NCI-H345 treated with DMSO at 0.1 percent for 48 hours (cell line): ENCODE results near the gene KATNAL2.
"Not testable (repeated sequence)": the region's sequence is repeated elsewhere in the genome, so short reads cannot be mapped to it uniquely, and the experiment has no call there.

Experiments used
- DNase-seq: peaks from one replicate; lab custom pipeline; 2025; ENCODE audit not compliant: unreplicated experiment; lab: John Stamatoyannopoulos, UW

KATNAL2 gene

DNA sequence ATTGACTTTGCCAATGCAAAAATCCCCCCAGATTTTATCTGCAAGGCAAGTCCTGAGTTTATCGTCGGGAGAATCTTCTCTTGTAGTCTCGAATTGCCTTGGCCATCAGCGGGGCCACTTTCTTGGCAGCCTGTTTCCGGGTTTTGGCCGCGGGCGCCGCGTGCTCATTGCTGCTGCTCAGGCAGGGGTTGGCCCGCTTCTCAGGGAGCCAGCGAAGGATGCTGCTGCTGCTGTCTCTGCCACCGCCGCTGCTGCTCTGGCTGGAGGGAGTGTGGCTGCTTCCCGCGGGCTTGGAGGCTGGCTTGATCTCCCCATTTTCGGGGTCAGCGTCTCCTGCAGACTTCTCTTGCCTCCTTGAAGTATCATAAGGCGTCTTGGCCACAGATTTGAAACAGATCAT lies 115.5 kb downstream of the KATNAL2 start:
- DNase-seq: no peak

DNA sequence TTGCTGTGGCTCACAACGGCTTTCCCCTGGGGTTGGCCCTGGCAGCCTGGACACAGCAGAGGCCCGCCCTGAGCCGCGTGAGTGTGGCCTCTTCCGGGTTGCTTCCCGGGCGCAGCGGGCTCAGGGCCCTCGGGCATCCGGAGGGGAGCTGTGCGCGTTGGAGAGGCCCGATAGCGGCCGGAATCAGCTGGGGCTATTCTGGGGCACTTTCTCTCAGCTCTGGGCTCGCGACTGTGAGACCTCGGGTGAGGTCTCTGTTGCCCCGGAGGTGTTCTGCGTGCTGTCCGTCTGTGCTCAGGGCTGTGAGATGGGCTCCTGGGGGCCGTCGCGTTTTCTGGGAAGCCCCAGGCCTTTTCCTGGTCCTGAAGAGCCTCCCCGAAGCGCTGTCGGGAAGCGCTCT lies 117.2 kb downstream of the KATNAL2 start:
- not testable (repeated sequence) for DNase-seq

DNA sequence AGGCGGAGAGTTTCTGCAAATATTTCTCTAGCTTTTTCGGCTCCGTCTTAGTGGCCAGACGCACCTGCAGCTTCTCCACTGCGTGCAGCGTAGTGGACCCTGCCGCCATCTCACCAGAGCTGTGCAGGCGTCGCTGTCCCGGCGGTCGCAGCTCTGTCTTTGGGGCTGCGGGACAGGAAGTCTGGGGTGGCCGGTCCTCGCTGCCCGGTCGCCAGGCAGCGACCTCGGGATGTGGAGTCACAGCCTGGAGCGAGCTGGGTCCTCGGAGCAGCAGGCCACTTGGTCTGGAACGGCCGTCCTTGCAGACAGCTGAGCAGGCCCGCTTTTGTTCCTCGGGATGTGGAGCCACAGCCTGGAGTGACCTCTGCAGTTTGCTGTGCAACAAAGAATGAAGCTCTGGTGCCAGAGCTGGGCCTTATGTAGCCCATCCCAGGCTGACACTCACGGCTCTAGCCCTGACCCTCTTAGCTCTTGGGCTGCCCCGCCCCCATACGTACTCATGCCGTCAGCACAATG lies 117.8 kb downstream of the KATNAL2 start, which contains the start of gene ELOA2:
ELOA2 (minus strand) TSS at position 466 of the 516 bp plus-strand sequence; CDS start at position 109, 357 bp downstream.
- DNase-seq: no peak

DNA sequence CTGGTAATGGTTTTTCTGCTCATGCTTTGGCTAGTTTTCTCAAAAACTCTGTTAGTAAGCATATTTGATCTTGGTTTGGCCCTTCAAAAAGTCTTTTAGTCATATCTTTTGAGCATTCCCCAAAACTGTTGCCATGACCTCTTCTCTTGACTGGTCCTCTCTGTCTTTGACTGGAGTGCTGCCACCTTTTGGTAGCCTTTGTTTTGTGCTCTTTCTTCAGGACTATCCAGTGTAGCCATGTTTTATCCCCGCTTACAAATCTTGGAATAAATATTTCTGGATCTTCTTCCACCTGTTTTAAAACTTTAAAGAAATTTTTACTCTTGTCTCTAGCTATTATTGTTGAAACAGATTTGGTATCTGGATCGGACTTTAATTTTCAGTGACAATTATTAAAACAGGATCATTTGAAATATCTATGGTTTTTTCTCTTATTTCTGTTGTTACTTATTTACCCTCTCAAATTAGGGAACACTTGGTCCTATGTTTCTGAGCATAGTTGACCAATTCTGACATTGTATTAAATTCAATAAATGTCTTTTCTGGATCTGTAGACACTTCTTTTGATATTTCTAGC lies 119.0 kb downstream of the KATNAL2 start:
- no peak for DNase-seq

DNA sequence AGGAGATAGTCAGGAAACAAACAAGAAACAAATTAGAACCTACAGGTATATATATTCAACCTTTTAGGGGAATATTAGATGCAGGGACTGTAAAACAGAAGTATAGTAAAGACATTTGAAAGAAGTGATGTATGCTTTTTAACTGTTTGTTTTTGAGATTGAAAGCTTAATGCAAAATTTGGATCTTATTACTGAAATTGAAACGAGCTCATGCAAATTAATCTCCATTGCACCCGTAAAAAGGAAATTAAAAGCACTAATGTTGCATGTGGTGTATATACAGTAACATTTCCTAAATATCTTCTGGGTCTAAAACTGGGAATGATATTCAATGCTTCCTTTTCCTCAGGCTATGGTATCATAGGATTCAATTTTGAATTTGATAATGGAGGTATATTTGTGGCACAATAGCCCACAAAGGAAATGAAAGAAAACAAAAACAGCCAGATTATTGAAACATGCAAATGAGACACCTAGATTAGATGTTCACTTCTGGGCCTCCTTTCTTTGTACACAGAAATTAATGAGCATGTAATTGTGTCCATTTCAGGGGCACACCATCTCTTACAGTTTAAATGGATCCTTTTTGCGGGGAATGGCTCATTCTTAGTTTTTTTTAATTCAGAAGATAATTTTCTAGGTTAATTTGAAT lies 119.7 kb downstream of the KATNAL2 start:
- no peak for DNase-seq

DNA sequence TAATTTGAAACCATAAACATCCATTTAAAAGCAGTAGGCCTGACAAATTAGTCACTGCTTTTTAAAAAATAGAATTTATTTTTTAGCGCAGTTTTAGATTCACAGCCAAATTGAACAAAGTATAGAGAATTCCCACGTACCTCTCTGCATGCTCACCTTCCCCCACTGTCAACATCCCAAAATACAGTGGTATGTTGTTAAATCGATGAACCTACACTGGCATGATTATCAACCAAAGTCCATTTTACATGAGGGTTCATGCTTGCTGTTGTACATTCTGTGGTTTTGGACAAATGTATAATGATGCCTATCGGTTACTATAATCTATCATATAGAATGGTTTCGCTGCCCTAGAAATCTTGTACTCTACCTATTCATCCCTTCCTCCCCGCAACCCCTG lies 123.6 kb downstream of the KATNAL2 start:
- no peak for DNase-seq

DNA sequence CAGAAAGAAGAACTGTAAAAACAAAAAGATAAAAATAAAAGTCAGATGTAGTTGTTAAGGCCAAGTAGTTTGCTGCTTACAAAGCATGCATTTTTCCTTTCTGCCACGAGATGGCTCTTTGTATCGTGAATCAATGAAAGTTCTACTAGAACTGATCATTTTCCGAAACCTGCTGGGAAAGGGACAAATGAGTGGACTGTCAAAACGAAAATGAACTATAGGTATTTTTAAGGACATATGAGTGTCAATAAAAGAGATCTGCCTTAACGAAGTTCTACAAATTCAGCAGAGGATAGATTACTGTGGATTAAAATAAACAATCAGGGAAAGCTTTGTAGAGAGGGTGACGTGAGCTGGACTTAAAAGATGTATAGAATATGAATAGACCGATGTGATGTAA lies 133.1 kb downstream of the KATNAL2 start:
- no peak for DNase-seq

DNA sequence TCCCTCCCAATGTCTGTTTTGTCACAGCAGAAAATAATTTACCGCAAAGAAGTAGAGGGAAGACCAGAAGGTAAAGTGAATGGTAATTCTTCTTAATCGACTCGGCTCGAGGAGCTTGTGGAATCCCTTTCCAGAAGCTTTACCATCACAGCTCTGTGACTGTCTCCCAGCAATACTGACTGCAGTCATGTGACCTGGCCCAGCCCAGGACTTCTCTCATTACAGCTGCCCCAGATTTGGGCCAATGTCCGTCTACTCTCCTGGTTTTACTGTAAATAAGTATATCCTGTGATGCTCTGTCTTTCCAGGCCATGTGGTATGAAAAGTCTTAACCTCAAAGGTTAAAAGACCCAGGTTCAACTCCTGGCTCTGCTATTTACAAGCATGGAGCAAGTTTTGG lies 137.0 kb downstream of the KATNAL2 start:
- no peak for DNase-seq

DNA sequence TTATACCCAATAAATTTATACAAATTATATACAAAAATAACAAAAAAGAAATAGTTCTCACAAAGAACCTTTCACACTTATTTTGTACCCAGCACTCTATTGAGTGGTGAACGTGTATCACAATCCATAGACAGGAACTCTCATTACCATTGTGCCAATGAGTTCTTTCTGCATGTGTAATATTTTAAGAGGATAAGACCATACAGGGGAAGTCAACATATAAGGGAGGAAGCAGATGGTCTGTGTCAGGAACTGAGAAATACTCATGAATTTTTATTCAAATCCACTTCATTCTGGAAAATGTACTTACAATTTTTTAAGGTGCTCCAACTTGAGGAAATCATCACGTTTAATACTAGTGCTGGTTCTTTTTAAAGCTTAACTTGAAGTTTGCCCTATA lies 145.1 kb downstream of the KATNAL2 start:
- DNase-seq: no peak

DNA sequence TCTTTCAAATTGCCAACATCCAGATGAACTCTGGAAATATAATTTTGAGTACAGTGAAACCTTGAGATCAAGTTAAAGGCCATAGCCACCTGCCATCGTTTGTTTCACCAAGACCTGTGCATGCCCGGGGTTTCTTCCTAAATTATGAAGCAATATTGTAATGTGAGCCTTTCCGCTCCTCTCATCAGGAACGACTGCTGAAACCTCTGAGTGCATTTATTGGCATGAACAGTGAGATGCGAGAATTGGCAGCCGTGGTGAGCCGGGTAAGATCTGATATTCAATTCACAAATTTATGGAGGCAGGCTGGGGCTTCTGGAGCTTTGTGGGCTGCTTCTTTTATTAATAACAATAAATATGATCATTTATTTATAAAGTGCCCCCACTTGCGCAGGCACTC lies 145.7 kb downstream of the KATNAL2 start:
- no peak for DNase-seq

DNA sequence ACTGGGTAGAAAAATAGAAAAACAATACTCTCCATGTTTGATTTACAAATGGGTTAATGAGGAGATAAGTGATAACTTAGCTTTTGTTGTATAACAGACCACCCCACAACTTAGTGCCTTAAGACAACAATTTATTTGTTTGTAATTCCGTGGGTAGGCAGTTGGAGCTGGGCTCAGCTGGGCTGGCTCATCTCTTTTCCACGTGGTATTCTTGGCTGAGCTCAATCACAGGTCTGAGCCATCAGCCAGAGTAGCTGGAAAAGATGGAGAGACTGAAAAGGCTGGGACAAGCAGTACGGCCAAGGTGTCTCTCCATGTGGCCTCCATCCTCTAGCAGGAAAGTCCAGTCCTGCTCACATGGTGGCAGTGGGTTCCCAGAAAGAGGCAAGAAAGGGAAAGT lies 150.2 kb downstream of the KATNAL2 start:
- DNase-seq: no peak

DNA sequence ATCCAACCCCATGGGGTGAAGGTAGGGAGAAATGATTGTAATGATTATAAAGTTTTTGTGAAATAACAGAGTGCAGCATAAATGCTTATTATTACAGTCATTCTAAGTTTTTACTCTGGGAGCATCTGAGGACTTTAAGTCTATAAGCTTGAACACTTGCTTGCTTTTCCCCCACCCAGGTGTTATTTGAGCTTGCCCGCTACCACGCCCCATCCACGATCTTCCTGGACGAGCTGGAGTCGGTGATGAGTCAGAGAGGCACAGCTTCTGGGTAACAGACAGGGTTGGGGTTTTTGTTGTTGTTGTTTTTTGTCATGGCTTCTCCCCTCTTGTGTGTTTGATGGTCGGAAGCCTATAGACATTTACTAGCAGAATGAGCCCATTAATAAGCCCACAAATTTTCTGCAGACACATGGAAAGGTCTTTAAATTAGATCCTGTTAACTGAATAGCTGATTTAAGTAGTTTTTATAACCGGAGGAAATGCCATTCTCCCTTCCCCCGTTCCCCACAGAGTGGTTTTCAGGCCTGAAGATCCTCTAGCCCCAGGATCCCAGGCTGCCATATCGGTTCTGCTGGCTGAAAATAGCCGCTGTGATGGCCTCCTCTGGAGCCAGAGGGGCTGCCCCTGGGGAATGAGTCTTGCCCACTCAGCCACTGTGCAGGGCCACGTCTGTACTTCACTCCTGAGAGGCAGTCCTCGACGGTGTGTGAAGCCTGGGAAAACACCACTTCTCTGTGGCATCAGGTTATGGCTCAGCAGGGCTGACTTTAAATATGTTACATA lies 157.9 kb downstream of the KATNAL2 start:
- DNase-seq: no peak

DNA sequence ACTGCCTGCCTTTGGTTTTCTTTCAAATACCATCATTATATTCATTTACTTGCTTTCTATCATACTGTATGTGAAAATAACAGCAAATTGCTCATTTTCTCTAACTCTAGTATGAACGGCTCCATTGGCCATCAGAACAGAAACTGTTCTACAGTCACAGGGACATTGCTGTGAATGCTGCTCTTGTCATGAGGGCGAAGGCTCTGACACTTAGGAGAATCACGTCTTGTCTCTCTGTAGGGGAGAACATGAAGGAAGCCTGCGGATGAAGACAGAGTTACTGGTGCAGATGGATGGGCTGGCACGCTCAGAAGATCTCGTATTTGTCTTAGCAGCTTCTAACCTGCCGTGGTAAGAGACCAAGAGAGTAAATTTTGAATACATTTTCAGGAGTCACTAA lies 159.7 kb downstream of the KATNAL2 start:
- no peak for DNase-seq

DNA sequence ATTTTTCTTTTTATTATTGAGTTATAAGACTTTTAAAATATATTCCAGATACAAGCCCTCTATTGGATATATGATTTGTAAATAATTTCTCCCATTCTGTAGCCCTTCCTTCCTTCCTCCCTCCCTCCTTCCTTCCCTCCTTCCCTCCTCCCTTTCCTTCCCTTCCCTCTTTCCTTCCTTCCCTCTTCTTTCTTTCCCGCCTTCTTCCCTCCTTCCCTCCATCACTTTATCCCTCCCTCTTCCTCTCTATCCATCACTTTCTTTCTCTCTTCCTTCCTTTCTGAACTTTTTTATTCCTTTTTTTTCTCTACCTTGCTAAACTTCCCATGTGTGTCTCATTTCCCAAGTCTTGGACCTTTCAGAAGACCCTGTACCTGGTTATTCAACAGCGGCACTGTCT lies 163.5 kb downstream of the KATNAL2 start:
- no peak for DNase-seq

DNA sequence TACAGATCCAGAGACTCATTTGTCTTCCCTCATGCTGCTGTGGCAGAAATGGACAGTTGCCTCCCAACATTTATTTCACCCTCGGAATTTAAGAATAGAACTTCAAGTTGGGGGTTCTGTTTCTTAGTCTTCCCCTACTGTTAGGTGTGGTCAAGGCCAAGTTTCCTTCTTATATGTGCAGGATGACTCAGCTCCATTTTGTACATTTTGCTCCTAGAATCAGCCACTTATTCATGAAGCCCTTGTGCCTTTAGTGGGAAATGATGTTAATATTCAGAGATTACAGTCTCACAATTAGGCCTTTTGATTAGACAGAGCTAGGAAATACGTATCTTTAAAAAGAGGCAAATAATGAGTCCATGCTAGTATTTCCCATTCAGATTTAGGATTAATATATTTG lies 164.2 kb downstream of the KATNAL2 start:
- no peak for DNase-seq

DNA sequence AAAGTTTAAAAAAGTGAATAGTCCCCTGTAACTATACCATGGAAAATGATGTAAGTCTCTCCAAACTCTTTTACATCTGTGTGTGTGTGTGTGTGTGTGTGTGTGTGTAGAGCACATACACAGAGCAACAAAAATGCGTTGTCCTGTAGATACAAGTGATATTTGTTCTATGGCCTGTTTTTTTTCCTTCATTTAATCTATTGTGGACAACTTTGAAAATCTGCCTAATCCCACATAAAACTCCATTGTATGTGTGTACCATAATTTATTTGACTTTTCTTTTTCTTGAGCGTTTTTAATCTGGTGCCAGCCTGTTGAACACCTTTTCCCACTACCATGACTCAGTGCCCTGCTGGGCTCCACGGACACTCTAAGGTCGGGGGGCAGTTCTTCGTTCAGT lies 170.3 kb downstream of the KATNAL2 start:
- no peak for DNase-seq

DNA sequence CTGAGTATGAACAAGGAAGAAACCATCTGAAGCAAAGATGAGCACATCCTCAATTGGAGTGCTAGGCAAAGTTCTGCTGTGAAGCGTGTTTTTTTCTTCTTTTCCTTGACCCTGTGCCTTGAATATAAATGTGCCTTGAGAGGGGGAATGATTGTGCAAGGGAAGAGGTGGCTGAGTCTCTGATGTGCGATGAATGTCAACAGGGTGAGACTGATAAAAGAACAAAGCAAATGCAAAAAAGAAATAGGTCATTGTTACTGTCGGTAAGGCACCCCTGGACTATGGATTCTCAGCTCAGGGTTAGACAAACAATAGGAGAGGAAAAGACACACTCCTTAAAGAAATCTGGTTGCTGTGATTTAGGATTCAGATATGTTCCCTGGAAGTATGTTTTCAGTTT lies 178.4 kb downstream of the KATNAL2 start:
- no peak for DNase-seq

DNA sequence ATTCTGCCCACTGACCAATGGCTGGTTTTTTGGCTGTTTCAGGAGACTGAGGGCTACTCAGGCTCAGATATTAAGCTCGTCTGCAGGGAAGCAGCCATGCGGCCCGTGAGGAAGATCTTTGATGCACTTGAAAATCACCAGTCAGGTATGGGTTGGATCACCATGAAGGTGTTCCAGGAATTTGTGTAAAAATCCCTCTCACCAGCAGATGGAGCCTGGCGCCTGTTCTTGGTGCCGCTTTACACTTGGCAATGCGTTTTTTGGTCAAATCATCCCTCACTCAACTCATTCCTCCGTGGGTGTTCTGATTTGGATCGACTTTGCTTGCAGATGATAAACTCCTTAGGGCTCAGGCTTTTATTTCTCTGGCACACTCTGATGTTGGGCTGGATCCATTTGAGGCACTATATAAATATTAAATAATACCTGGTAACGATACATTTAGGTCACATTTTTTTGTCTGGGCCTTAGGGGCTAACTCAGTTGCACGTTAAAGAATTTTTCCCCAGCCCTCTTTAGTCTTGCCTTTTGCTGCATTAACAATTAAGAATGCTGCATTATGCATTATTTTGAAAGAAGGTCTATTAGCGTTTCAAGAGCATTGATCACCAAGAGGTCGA lies 182.9 kb downstream of the KATNAL2 start:
- DNase-seq: peak; percentile 37

DNA sequence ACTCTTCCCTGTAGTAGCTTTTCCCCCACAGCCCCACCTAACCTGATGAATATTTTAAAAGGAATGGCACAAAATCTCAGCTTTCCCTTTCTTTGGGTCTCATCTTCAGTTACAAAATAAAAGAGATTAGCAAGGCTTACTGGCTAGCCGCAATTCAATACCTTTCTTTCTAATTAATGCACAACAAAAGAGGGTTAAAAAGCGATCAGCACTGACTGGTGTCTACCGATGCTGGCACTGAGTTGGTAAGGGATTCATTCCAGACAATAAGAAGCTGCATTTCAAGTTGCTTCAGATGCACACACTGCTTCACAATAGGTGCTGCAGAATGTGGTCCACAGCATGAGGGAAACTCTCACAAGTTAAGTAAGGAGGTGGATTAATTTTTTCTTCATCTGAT lies 191.0 kb downstream of the KATNAL2 start:
- no peak for DNase-seq

DNA sequence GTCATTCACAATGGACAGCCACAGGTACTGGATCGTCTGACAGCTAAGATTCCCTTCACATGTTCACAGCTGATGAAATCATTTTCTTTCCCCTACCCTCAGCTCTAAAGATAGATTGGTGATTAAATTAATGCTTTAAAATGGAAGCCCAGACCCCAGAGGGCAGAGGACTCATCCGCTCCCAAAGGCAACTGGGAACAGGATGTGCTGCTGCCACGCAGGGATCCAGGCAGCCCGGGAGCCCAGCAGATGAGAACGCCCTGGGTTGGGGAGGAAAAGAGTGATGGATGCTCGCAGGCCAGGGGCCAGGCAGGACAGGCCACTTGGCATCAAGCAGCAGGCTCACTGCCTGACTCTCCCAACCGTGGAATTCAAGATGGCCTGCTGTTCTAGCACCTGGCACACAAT lies 191.6 kb downstream of the KATNAL2 start:
- DNase-seq: no peak

DNA sequence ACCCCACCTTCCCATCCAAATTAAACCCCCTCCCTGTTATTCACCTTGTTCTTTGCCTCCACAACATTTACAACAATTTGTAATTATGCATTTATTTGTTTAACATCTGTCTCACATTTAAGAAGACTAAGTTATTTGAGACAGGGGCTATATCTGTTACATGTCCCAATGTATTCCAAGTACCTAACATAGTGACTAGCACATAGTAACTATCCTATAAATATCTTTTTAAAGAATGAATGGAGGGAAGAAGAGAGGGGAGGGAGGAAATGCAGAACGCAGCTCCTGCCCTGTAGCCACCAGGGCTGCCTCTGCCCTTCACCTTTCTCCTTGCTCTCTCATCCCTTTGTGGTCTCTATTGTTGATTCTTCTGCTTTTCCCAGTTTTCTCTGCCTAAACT lies 192.3 kb downstream of the KATNAL2 start:
- no peak for DNase-seq
